Esophagus muscularis mucosa (tissue), 4 donors: ENCODE data around the gene INPP5F. TPM values are rescaled to one million over a fixed set of nuclear protein-coding genes. Genes with fewer than 3 reads are reported as not detected.

ENCODE experiments used
- DNase-seq: peaks from one replicate; pipeline ENCODE4 v3.0.0-alpha.2; 2017; ENCODE audit errors: extremely low spot score
- H3K27ac ChIP-seq, 4 donors: fragments of 200-600 bp; sonication (generic); replicated peaks in 1 of 4; 1 replicate in 3 of 4; 2 replicates in 1 of 4; pipeline ENCODE4 v1.5.1; 2016 to 2019; ENCODE audit warnings: mild to moderate bottlenecking in 1 of 4
- H3K27me3 ChIP-seq, 4 donors: fragments of 200-600 bp; sonication (generic); one replicate each; pipeline versions ENCODE4 v1.5.1 to v1.6.0; 2016 to 2019
- H3K36me3 ChIP-seq, 4 donors: fragments of 200-600 bp; sonication (generic); one replicate each; pipeline ENCODE4 v1.5.1; 2016 to 2019
- H3K4me1 ChIP-seq, 4 donors: fragments of 200-600 bp; sonication (generic); one replicate each; pipeline ENCODE4 v1.5.1; 2016 to 2019
- H3K4me3 ChIP-seq, 4 donors: fragments of 200-600 bp; sonication (generic); 1 replicate in 2 of 4; 2 replicates in 2 of 4; pipeline ENCODE4 v1.5.1; 2016 to 2019; ENCODE audit warnings: mild to moderate bottlenecking in 4 of 4, moderate library complexity in 1 of 4
- H3K9me3 ChIP-seq, 4 donors: fragments of 200-600 bp; sonication (generic); 1 replicate in 3 of 4; 2 replicates in 1 of 4; pipeline ENCODE4 v1.5.1; 2016 to 2019
- CTCF ChIP-seq, 3 experiments: fragments of 200-600 bp in 2 of 3; fragments of 450-650 bp in 1 of 3; sonication (generic) in 2 of 3; IDR thresholded peaks; one replicate each; pipeline ENCODE4 v1.5.1; 2017 to 2019; ENCODE audit warnings: antibody characterized with exemption in 3 of 3, mild to moderate bottlenecking in 2 of 3, moderate library complexity in 1 of 3
- EP300 ChIP-seq: sonication (generic); formaldehyde crosslinking; IDR thresholded peaks from one replicate; pipeline ENCODE4 v1.6.1; 2017; ENCODE audit warnings: antibody characterized with exemption
- POLR2A ChIP-seq: fragments of 450-650 bp; IDR thresholded peaks from one replicate; pipeline ENCODE4 v1.6.1; 2017; ENCODE audit warnings: antibody characterized with exemption, moderate library complexity, mild to moderate bottlenecking, low read depth
- POLR2AphosphoS5 ChIP-seq, 2 donors: sonication (generic); formaldehyde crosslinking; IDR thresholded peaks; one replicate each; pipeline ENCODE4 v1.6.1; 2017; ENCODE audit warnings: antibody characterized with exemption in 2 of 2
- WGBS: methylation state at CpG from one replicate; pipeline ENCODE4 v1.1.5; 2018; 5-methylcytosine and 5-hydroxymethylcytosine counted together
- intact Hi-C: fragments of 100-400 bp; cut with DNase I; formaldehyde crosslinking; loops from one replicate; pipeline ENCODE4 v1.15.1; 2023
- total RNA-seq, 4 donors: library from RNA; depleted of rRNA; stranded (reverse); fragments of >200 nt; gene quantifications; one replicate each; pipeline versions ENCODE4 v1.1.0 to v1.2.1, GENCODE V29; 2016

The INPP5F gene
- total RNA-seq, 4 donors from 2014 or later, result 15.1 to 24.0 (median 19.0) TPM

GRCh38 chr10:119761106-119761505 lies 35.3 kb downstream of the INPP5F start:
- TF ChIP-seq POLR2AphosphoS5 (IDR thresholded peaks at IDR 0.05) (peak in 1 of 2 donors; percentile 68), POLR2A (no peak)
- Histone ChIP-seq H3K36me3 (no peaks in the 10 kb centered on the region), H3K4me1 (peaks cover 0 to 36% (median 28%) of the 10 kb centered on the region in 4 donors), H3K9me3 (no peaks in the 10 kb centered on the region), H3K4me3 (no peak overlapping the region), H3K27ac (peak overlapping the region; percentile 62 to 72 (median 70)), H3K27me3 (no peaks in the 10 kb centered on the region)
- intact Hi-C loops, result no loop called here
- 33% methylated on average over 3 of the region's 3 CpGs for WGBS
- DNase-seq, result no peak

- no peak for TF ChIP-seq CTCF (IDR thresholded peaks at IDR 0.05)
- TF ChIP-seq EP300, result no peak
- TF ChIP-seq POLR2A, result no peak
- no peak for TF ChIP-seq POLR2AphosphoS5 (IDR thresholded peaks at IDR 0.05)
- Histone ChIP-seq H3K36me3 (no peaks in the 10 kb centered on the region), H3K9me3 (no peaks in the 10 kb centered on the region), H3K27me3 (no peaks in the 10 kb centered on the region), H3K27ac (peak overlapping the region; percentile 62 to 72 (median 70)), H3K4me3 (no peak overlapping the region), H3K4me1 (peaks cover 0 to 36% (median 28%) of the 10 kb centered on the region in 4 donors)
- intact Hi-C loops, result no loop called here
- whole genome bisulfite sequencing, result 82% methylated on average over 3 of the region's 3 CpGs
- no peak for DNase-seq
These were observed 36.2 kb downstream of the INPP5F start for GRCh38 chr10:119762035-119762434.

GRCh38 chr10:119762805-119763798 lies 37.3 kb downstream of the INPP5F start:
- no peak for DNase-seq
- TF ChIP-seq CTCF (IDR thresholded peaks at IDR 0.05) (no peak), POLR2AphosphoS5 (IDR thresholded peaks at IDR 0.05) (no peak), EP300 (no peak), POLR2A (no peak)
- no peak overlapping the region for H3K4me3 ChIP-seq
- H3K9me3 ChIP-seq, result no peaks in the 10 kb centered on the region
- intact Hi-C loops, result no loop called here
- peak overlapping the region in 1 of 4 donors; percentile 8 for H3K27ac ChIP-seq
- peaks cover 0 to 45% (median 37%) of the 10 kb centered on the region in 4 donors for H3K4me1 ChIP-seq
- no peaks in the 10 kb centered on the region for H3K27me3 ChIP-seq
- no peaks in the 10 kb centered on the region for H3K36me3 ChIP-seq
- 85% methylated on average over 8 of the region's 8 CpGs for WGBS

GRCh38 chr10:119768455-119769094 lies 42.7 kb downstream of the INPP5F start:
- Histone ChIP-seq H3K36me3 (no peaks in the 10 kb centered on the region), H3K27ac (peak overlapping the region; percentile 48 to 62 (median 60)), H3K9me3 (no peaks in the 10 kb centered on the region), H3K27me3 (no peaks in the 10 kb centered on the region), H3K4me1 (peaks cover 4 to 43% (median 40%) of the 10 kb centered on the region in 4 donors), H3K4me3 (no peak overlapping the region)
- 51% methylated on average over 4 of the region's 4 CpGs for WGBS
- peak in 1 of 2 donors; percentile 29 for TF ChIP-seq POLR2AphosphoS5 (IDR thresholded peaks at IDR 0.05)
- no peak for TF ChIP-seq POLR2A
- no peak for TF ChIP-seq EP300
- no peak for TF ChIP-seq CTCF (IDR thresholded peaks at IDR 0.05)
- intact Hi-C loops, result no loop called here
- no peak for DNase-seq

DNA sequence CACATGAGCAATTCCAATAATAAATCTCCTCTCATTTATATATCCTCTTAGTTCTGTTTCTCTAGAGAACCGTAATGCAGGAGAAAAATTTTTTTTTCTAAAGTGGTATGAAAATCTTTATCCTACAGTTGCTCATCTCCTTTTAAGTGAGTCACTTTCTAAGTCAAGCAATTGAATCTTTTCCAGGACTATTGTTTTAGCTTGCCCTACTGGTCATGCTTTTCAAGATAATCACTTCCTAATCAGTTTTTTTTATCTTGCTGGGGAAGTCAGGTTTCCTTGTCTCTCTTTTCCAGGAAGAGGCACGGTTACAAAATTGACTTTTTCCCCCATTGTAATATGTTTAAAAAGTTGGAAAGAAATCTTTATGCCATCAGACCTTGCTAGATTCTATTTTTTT lies 44.0 kb downstream of the INPP5F start:
- no peak for TF ChIP-seq POLR2A
- no peak for TF ChIP-seq POLR2AphosphoS5 (IDR thresholded peaks at IDR 0.05)
- TF ChIP-seq CTCF (IDR thresholded peaks at IDR 0.05), result no peak
- no peak for TF ChIP-seq EP300

More for the DNA sequence above, 44.0 kb downstream of the INPP5F start:
- Histone ChIP-seq H3K9me3 (no peaks in the 10 kb centered on the region), H3K27me3 (no peaks in the 10 kb centered on the region), H3K4me1 (peaks cover 4 to 43% (median 40%) of the 10 kb centered on the region in 4 donors), H3K36me3 (no peaks in the 10 kb centered on the region), H3K27ac (peak overlapping the region; percentile 48 to 62 (median 60)), H3K4me3 (no peak overlapping the region)
- 66% methylated on average over 2 of the region's 2 CpGs for WGBS
- intact Hi-C loops, result no loop called here
- no peak for DNase-seq
